Testis (tissue), 3 donors: ENCODE data around the gene OXSM. TPM values are rescaled to one million over a fixed set of nuclear protein-coding genes. Genes with fewer than 3 reads are reported as not detected.

Experiments
- DNase-seq: peaks from one replicate; pipeline ENCODE4 v3.0.0-alpha.2; 2019
- H3K27ac ChIP-seq, 2 donors: fragments of 200-600 bp; sonication (generic); one replicate each; pipeline ENCODE4 v1.5.1; 2019
- H3K27me3 ChIP-seq: fragments of 200-600 bp; sonication (generic); one replicate; pipeline ENCODE4 v1.5.1; 2019
- H3K36me3 ChIP-seq: fragments of 200-600 bp; sonication (generic); one replicate; pipeline ENCODE4 v1.5.1; 2017; ENCODE audit warnings: low read depth; ENCODE audit errors: missing control alignments
- H3K4me1 ChIP-seq: fragments of 200-600 bp; sonication (generic); one replicate; pipeline ENCODE4 v1.5.1; 2019
- H3K4me3 ChIP-seq, 2 donors: fragments of 200-600 bp; sonication (generic); one replicate each; pipeline ENCODE4 v1.5.1; 2017 to 2019
- H3K9me3 ChIP-seq: fragments of 200-600 bp; sonication (generic); one replicate; pipeline ENCODE4 v1.5.1; 2017
- POLR2A ChIP-seq: fragments of 450-650 bp; IDR thresholded peaks from one replicate; pipeline ENCODE4 v1.6.1; 2017; ENCODE audit warnings: antibody characterized with exemption, mild to moderate bottlenecking, moderate library complexity
- WGBS, 2 donors: methylation state at CpG; one replicate each; pipeline ENCODE4 v1.1.5; 2018; 5-methylcytosine and 5-hydroxymethylcytosine counted together
- intact Hi-C: fragments of 100-400 bp; cut with DNase I; formaldehyde crosslinking; loops from one replicate; pipeline ENCODE4 v1.15.1; 2023; ENCODE audit warnings: low total_unique reads
- polyA plus RNA-seq: library from polyadenylated mRNA; stranded (reverse); fragments of 350-450 nt; fragmentation: Illumina TruSeq; extraction: RNeasy Lipid Tissue Mini Kit (QIAGEN cat#74804); gene quantifications from one replicate; pipeline ENCODE4 v1.2.3, GENCODE V29; 2014; ENCODE audit warnings: low read depth, low replicate concordance; ENCODE audit not compliant: insufficient read depth
- total RNA-seq, 2 donors: library from RNA; depleted of rRNA; stranded (reverse); fragments of >200 nt; gene quantifications; one replicate each; pipeline ENCODE4 v1.2.3, GENCODE V29; 2016
- TF ChIP-seq, protein P1 (sequence below), 3 experiments: fragments of 450-650 bp in 2 of 3; fragments of 200-600 bp in 1 of 3; sonication (generic) in 1 of 3; IDR thresholded peaks; one replicate each; pipeline ENCODE4 v1.5.1; 2016 to 2019; ENCODE audit warnings: antibody characterized with exemption in 3 of 3, mild to moderate bottlenecking in 2 of 3, moderate library complexity in 1 of 3

Gene OXSM
- total and polyA plus RNA-seq, 3 donors from 2014 or later, result 21.9 to 27.8 (median 26.1) TPM

DNA sequence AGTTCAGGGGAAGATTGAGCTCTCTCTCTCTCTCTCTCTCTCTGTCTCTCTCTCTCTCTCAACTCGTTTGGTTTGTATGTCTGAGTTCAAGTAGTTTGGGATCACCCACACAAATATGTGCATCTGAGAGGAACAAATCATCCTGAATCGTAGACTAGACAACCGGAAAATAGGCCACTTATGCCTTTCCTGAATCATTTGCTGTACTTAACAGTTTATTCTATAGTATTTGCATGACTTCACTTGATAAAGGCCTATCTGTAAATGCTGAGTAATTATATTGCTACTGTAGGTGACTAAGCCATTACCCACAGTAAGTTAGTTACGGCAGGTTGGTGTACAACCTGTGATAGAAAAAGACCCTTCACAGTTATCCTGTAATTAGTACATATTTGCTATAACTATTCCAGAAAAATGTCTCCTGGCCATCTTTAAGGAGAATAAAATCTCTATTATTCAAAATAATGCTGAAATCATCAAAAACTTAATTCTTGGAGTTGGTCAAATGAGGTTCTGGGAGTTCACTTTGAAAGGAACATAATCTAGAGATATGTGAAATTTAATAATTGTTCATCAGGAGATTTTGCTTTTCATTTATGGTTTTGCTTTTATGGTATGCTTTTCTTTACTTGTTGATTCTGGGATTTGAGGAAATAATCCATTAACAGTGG is 31.1 kb downstream of the OXSM start:
- intact Hi-C loops, result no loop called here
- no peaks in the 10 kb centered on the region for H3K27me3 ChIP-seq
- H3K36me3 ChIP-seq, result no peaks in the 10 kb centered on the region
- H3K27ac ChIP-seq, result no peak overlapping the region
- H3K4me3 ChIP-seq, result no peak overlapping the region
- DNase-seq, result no peak
- no peaks in the 10 kb centered on the region for H3K9me3 ChIP-seq
- TF ChIP-seq POLR2A, result no peak
- TF ChIP-seq, protein P1, sequence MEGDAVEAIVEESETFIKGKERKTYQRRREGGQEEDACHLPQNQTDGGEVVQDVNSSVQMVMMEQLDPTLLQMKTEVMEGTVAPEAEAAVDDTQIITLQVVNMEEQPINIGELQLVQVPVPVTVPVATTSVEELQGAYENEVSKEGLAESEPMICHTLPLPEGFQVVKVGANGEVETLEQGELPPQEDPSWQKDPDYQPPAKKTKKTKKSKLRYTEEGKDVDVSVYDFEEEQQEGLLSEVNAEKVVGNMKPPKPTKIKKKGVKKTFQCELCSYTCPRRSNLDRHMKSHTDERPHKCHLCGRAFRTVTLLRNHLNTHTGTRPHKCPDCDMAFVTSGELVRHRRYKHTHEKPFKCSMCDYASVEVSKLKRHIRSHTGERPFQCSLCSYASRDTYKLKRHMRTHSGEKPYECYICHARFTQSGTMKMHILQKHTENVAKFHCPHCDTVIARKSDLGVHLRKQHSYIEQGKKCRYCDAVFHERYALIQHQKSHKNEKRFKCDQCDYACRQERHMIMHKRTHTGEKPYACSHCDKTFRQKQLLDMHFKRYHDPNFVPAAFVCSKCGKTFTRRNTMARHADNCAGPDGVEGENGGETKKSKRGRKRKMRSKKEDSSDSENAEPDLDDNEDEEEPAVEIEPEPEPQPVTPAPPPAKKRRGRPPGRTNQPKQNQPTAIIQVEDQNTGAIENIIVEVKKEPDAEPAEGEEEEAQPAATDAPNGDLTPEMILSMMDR (IDR thresholded peaks at IDR 0.05), result no peak
- H3K4me1 ChIP-seq, result no peaks in the 10 kb centered on the region
- 73 to 74% methylated on average over 4 of the region's 4 CpGs for WGBS, 2 donors

DNA sequence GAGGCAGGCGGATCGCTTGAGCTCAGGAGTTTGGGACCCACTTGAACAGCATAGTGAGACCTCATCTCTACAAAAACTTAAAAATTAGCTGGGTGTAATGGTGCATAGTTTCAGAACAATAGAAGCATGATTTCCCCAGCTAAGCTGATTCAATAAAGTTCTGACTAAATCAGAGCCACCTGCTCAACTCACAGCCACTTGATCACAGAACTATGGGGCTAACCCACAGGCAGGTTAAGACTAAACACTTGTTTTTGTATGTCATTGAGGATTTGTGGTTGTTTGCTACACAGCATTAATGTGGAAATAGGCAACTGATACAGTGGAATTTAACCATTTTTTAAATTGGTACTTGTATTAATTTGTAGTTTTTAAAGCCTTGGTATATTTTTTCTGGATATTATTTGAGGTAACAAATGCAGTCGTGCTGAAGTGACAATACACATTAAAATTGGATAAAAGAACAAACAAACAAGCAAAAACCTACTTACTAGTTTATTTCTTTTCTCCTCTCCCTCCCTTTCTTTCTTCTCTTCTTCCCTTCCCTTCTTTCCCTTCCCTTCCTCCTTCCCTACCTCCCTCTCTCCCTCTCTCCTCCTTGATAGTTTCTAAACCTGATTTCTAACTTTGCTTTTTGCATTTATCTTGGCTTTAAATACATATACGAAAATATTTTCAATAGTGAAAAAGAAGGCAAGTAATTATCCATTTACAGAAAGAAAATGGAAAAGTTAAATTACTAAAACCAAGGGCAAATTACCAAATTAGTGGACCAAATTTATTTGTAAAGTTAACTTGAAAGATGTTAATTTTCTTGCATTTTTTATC is 32.1 kb downstream of the OXSM start:
- 72 to 89% methylated on average over 4 of the region's 4 CpGs for WGBS, 2 donors
- H3K27ac ChIP-seq, result no peak overlapping the region

DNA sequence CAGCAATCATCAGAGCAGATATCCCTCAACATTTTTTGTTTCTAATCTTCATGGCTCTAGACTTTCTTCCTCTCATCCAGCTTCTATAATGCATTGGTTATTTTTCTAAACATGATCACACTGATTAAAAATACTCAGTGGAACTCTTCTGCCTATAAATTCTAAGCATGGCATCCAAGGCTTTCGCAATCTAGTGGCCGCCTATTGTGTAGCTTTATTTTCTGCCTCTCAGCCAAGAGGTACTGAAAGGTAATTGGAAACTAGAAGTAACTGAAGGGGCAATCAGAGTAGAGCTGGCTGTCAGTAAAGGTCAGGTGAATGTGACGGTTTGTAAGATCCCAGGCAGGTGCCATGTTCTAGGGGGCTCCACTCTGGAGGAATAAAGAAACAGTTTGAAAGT is 33.4 kb downstream of the OXSM start:
- Histone ChIP-seq H3K4me3 (no peak overlapping the region), H3K4me1 (no peaks in the 10 kb centered on the region), H3K27ac (no peak overlapping the region), H3K36me3 (no peaks in the 10 kb centered on the region), H3K9me3 (no peaks in the 10 kb centered on the region), H3K27me3 (no peaks in the 10 kb centered on the region)
- 97% methylated on average over 3 of the region's 3 CpGs for WGBS, 2 donors
- no peak for DNase-seq
- intact Hi-C loops, result no loop called here
- TF ChIP-seq, protein P1 (IDR thresholded peaks at IDR 0.05), result no peak
- TF ChIP-seq POLR2A, result no peak

More for the DNA sequence above, 32.1 kb downstream of the OXSM start:
- H3K27me3 ChIP-seq, result no peaks in the 10 kb centered on the region
- H3K4me1 ChIP-seq, result no peaks in the 10 kb centered on the region
- no peak overlapping the region for H3K4me3 ChIP-seq
- H3K36me3 ChIP-seq, result no peaks in the 10 kb centered on the region
- intact Hi-C loops, result no loop called here
- H3K9me3 ChIP-seq, result no peaks in the 10 kb centered on the region
- no peak for TF ChIP-seq POLR2A
- TF ChIP-seq, protein P1 (IDR thresholded peaks at IDR 0.05), result no peak
- DNase-seq, result no peak

DNA sequence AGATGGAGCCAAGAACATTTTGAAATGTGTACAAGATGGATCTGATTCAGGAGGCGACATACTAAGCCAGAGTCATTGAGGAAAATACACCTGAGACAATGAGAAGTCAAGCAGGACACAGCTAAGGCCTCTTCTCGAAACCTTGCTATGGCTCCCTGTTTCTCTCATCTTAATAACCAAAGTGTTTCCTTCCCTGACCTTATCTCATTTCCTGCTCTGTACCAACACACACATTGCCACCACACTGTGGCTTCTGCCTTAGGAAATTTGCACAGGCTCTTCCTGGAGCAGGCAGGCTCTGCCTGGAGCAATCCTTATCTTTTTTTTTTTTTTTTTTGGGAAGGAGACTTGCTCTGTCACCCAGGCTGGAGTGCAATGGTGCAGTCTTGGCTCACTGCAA is 36.6 kb downstream of the OXSM start:
- no peak for DNase-seq
- H3K27me3 ChIP-seq, result no peaks in the 10 kb centered on the region

More for the DNA sequence above, 36.6 kb downstream of the OXSM start:
- no peaks in the 10 kb centered on the region for H3K36me3 ChIP-seq
- TF ChIP-seq, protein P1 (IDR thresholded peaks at IDR 0.05), result no peak
- TF ChIP-seq POLR2A, result no peak
- H3K9me3 ChIP-seq, result no peaks in the 10 kb centered on the region
- 81 to 93% methylated on average over 2 of the region's 2 CpGs for WGBS, 2 donors
- H3K4me3 ChIP-seq, result no peak overlapping the region
- H3K4me1 ChIP-seq, result no peaks in the 10 kb centered on the region
- no peak overlapping the region for H3K27ac ChIP-seq
- intact Hi-C loops, result no loop called here
